Loucy (cell line): Measurements from ENCODE around the gene DHFR2.

Source experiments
- CTCF ChIP-seq: fragments of 200-600 bp; sonication (generic); conservative IDR thresholded peaks from 2 replicates; pipeline ENCODE4 v1.5.1; 2014; ENCODE audit warnings: mild to moderate bottlenecking, antibody characterized with exemption, low read length
- EZH2phosphoT487 ChIP-seq: fragments of 200-600 bp; IDR thresholded peaks from 2 replicates; pipeline ENCODE4 v1.6.1; 2018; ENCODE audit warnings: antibody characterized with exemption, mild to moderate bottlenecking, moderate library complexity, borderline replicate concordance

- TF ChIP-seq CTCF = no peak
- no peak for TF ChIP-seq EZH2phosphoT487
Measured at GRCh38 chr3:94099311-94099710, 36.6 kb upstream of the DHFR2 start.
